IMR-90 (cell line): ENCODE measurements around the gene RCBTB2.

ENCODE experiments used
- POLR2A ChIP-seq: IDR thresholded peaks from 2 replicates; pipeline ENCODE4 v1.6.1; 2012; ENCODE audit warnings: mild to moderate bottlenecking, low read depth, low read length
- TF ChIP-seq, protein P1 (sequence below): conservative IDR thresholded peaks from 2 replicates; pipeline ENCODE4 v1.5.1; 2012; ENCODE audit warnings: mild to moderate bottlenecking, low read depth, low read length, improper control_type of control experiment

DNA sequence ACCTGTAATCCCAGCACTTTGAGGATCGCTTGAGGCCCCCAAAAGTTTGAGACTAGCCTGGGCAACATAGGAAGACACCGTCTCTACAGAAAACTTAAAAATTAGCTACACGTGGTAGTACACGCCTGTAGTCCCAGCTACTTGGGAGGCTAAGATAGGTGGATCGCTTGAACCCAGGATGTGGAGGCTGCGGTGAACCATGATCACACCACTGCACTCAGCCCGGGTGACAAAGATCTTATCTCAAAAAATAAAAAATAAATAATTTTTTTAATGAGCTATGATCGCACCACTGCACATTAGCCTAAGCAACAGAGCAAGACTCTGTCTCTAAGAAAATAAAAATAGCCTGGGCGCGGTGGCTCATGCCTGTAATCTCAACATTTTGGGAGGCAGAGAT, 6.6 kb downstream of the RCBTB2 start:
- TF ChIP-seq, protein P1, sequence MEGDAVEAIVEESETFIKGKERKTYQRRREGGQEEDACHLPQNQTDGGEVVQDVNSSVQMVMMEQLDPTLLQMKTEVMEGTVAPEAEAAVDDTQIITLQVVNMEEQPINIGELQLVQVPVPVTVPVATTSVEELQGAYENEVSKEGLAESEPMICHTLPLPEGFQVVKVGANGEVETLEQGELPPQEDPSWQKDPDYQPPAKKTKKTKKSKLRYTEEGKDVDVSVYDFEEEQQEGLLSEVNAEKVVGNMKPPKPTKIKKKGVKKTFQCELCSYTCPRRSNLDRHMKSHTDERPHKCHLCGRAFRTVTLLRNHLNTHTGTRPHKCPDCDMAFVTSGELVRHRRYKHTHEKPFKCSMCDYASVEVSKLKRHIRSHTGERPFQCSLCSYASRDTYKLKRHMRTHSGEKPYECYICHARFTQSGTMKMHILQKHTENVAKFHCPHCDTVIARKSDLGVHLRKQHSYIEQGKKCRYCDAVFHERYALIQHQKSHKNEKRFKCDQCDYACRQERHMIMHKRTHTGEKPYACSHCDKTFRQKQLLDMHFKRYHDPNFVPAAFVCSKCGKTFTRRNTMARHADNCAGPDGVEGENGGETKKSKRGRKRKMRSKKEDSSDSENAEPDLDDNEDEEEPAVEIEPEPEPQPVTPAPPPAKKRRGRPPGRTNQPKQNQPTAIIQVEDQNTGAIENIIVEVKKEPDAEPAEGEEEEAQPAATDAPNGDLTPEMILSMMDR, result no peak
- TF ChIP-seq POLR2A, result no peak
